Skeletal muscle cell (primary cell): ENCODE measurements around the gene METTL9.
"Not testable (repeated sequence)": the region's sequence is repeated elsewhere in the genome, so short reads cannot be mapped to it uniquely, and the experiment has no call there.

Experiments
- DNase-seq: peaks from one replicate; pipeline ENCODE4 v3.0.0-alpha.2; 2010; ENCODE audit warnings: low read depth
- H3K4me3 ChIP-seq: 2 replicates; pipeline ENCODE4 v1.5.1; 2011; ENCODE audit warnings: low read depth, mild to moderate bottlenecking, control low read depth, low read length, moderate library complexity

Gene METTL9

DNA sequence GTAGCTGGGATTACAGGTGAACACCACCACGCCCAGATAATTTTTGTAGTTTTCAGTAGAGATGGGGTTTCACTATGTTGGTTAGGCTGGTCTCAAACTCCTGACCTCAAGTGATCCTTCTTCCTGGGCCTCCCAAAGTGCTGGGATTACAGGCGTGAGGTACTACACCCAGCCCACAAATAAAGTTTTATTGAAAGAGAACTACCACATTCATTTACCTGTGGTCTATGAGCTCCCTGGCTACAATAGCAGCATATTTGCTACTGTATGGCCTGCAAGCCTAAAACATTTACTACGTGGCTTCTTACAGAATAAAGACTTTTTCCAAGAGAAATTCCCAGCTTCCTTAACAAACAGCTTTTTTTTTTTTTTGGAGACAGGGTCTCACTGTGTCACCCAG, 3.4 kb downstream of the METTL9 start:
- DNase-seq = no peak
- H3K4me3 ChIP-seq = no peak overlapping the region

DNA sequence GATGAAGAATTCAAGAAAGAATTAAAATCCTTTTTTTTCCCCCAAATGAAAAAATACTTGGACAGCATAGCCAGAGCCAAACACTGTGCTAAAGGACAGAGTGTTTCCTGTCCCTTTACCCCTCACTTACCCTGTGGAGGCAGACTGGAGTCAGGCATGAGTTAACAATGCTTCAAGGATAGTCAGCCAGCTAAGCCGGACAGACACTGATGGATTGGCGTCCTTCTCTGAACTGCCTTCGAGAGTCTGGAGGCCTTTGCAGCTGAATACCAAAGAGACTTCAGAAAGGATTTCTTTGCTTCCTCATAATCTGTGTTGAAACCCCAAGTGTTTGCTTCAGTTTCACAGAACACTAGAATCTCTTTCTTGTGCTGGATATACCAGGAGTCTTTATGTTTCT, 4.6 kb downstream of the METTL9 start:
- no peak overlapping the region for H3K4me3 ChIP-seq
- no peak for DNase-seq

DNA sequence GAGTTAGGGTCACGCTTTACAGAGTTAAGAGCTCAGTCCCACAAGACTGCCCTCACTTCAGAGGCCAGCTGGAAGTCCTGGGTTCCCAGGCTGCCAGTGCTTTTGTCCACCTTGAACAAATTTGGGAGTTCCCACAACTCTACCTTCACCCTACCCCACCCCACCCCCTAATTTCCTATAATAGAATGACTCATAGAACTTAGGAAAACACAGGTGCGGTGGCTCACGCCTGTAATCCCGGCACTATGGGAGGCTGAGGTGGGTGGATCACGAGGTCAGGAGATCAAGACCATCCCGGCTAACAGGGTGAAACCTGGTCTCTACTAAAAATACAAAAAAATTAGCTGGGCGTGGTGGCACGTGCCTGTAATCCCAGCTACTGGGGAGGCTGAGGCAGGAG, 6.5 kb downstream of the METTL9 start:
- not testable (repeated sequence) for H3K4me3 ChIP-seq, DNase-seq

DNA sequence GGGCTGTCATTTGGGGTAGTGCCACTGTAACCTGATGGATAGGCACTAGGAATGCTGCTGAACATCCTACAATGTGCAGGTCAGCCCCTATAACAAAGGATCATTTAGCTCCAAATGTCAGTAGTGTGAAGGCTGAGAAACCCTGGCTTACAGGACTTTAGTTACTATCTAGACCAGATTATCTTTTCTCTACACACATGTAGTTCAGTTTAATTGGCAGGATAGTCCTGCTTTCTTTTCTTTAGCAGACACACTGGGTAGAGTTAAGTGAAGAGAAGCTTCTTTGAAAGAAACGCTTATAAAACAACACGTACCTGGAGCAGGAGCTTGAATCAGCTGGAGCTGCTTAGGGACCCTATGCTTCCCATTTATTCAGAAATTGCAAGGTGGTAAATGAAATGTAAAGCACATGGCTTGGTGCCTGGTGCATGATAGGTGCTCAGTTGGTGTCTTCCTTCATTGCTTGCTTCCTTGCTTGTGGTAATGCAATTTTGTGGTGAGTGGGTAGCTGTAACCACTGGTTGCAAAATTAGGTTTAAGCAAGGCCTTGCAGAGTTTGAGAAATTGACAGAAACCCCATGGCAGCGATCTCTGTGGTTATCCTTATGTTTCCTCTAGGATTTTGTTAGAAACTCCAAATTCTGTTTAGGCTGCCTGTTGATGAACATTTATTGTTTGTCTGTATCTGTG, 9.4 kb downstream of the METTL9 start:
- no peak for DNase-seq
- no peak overlapping the region for H3K4me3 ChIP-seq

DNA sequence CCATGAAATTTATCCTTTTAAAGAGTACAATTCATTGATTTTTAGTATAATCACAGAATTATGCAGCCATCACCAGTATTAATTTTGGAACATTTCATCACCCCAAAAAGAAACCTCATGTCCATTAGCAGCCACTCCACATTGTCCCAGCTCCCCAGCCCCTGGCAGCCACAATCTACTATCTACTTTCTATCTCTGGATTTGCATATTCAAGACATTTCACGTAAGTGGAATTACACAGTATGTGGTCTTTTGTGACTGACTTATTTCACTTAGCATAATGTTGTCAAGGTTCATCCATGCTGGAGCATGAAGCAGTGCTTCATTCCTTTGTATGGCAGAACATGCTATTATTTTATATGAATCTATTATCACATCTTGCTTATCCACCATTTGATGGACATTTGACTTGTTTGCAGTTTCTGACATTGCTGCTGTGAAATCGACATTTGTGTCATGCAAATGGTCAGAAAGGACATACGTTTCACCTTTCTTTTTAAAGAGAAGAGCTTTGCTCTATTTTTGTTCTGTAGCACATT, 10.7 kb downstream of the METTL9 start:
- no peak overlapping the region for H3K4me3 ChIP-seq
- DNase-seq = no peak

DNA sequence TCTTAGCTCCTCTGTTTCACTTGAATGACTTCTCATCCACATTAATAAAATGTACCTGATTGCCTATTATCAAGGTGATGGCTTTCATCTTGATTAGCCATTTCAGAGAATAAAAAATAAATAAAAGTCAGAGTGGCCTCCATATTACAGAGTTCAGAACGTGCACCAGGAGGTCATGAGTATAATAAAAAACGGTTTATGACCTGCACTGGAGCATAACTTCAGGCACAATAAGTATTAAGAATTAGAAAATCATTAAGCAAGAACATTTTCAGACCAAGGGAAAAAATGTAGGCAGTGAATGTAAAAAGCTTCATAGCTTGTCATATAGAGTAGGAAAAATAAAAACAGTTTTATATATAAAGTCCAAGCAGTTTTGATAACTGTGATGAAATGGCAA, 11.4 kb downstream of the METTL9 start:
- DNase-seq = no peak
- H3K4me3 ChIP-seq = no peak overlapping the region

DNA sequence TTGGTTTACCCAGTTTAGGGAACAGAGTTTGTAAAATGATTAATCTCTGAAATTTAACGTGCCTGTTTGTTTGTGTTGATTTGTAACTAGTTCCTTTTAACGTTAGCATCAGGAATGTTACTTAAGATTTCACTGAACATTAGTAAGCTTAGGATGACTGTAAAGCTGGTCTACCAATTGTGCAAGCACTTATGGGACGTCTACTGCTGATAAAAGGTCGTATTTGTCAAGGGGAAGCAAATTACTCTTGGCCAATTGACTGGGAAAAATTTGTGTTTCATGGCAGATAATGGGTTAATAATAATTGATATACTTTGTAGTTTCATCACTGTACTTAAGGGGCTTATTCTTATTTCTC, 11.8 kb downstream of the METTL9 start:
- no peak overlapping the region for H3K4me3 ChIP-seq
- no peak for DNase-seq

DNA sequence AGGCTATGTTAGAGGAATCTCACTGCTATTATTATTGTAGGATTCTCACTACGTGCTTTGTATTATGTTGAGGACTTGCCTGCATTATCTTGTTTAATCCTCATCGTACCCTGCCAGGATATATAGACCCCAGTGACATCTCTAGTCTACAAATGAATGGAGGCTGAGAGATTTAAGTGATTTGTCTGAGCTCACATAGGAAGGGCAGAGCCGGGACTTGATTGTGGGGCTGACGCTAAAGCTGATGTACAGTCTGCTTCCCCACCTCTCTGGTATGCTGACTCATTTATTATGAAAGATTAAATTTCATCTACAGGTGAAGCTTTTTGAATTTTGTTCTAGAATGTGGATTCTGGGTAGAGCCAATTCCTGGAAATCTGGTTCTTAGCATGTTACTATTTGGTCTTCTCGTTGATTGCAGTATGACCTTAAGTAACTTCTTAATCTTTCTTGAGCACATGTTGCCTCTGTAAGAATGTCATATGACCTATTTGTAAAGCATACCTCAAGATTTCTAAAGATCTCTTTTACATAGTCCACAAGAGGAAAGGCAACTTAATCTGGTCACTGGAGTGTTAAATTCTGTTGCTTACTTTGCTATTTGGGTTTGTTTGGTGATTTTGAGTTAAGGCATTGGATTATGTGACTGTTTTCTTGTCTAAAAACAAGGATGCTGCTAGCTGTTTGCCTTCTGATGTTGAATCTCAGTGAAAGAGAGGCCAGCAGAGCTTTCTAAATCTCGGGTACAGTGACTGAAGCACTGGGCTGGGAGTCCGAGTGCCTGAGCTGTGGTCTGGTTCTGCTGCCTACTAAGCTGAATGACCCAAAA, 12.4 kb downstream of the METTL9 start:
- DNase-seq = no peak

DNA sequence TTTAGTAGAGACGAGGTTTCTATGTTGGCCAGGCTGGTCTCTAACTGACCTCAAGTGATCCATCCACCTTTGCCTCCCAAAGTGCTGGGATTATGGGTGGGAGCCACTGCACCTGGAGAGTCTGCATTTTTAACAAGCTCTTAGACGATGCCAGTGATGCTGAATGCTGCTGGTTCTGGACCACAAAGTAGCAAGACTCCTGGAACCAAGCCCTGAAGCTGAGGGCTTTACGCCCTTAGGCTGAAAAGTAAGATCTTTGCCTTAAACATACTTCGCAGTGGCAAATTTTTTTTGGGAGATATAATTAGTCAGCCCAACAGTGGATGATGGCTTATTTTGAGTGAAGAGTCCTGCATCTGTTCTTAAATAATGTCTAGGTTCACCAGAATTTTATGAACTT, 14.0 kb downstream of the METTL9 start:
- H3K4me3 ChIP-seq = no peak overlapping the region
- no peak for DNase-seq

More for the DNA sequence above, 12.4 kb downstream of the METTL9 start:
- H3K4me3 ChIP-seq = no peak overlapping the region

DNA sequence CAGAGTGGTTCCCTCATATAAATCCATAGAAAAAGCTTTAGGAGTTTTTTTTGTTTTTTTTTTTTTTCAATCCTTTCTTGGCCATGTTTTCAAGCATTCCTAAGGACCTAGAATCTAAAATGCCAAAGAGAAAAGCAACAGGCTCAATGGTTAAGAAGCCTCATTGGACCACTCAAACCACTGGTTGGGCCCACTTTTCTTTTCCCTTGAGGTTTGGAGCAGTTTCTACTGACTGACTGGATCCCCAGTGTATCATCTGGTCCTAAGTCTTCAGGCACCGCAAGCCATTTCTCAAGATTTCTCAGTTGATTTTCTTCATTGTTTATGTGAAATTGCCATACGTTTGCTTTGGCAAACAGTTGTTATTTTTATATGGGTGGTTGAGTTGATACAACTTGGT, 14.4 kb downstream of the METTL9 start:
- no peak overlapping the region for H3K4me3 ChIP-seq
- no peak for DNase-seq

DNA sequence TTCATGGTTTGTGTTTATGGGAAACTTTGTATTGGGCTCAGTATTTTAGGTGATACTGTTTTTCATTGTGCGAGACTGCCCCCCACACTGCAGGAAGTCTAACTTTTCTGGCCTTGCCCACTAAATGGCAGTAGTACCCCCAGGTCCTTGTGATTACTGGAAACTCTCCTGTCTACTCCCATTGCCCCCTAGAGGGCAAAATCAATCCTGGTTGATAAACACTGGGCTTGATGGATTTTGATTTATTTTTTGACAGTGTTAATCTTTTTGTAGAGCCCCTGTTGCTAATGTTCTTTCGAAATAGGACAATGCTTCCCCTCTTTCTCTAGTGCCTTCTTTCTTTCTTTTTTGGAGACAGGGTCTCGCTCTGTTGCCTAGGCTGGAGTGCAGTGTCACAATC, 15.5 kb downstream of the METTL9 start:
- no peak for DNase-seq
- no peak overlapping the region for H3K4me3 ChIP-seq

DNA sequence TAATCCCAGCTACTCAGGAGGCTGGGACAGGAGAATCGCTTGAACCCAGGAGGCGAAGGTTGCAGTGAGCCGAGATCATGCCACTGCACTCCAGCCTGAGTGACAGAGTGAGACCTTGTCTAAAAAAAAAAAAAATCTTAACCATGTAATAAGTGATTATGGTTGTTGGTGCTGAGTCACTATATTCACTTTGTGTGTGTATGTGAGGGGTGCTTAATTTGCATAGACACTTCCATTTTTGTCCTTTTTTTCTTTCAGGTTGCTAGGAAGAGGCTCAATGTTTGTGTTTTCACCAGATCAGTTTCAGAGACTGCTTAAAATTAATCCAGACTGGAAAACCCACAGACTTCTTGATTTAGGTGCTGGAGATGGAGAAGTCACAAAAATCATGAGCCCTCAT, 18.2 kb downstream of the METTL9 start:
- no peak for DNase-seq
- H3K4me3 ChIP-seq = no peak overlapping the region

DNA sequence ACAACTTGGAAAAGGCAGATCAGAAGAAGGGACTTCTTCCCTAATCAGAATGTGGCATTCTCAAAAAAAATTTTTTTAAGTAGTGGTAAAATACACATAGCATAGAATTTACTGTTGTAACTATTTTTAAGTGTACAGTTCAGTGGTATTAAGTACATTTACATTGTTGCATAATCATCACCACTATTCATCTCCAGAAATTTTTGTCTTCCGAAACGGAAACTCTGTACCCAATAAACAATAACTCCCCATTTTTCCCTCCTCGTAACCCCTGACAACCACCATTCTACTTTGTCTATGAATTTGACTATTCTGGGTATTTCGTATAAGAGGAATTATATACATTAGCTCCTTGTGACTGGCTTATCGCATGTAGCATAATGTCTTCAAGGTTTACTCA, 18.9 kb downstream of the METTL9 start:
- no peak overlapping the region for H3K4me3 ChIP-seq

DNA sequence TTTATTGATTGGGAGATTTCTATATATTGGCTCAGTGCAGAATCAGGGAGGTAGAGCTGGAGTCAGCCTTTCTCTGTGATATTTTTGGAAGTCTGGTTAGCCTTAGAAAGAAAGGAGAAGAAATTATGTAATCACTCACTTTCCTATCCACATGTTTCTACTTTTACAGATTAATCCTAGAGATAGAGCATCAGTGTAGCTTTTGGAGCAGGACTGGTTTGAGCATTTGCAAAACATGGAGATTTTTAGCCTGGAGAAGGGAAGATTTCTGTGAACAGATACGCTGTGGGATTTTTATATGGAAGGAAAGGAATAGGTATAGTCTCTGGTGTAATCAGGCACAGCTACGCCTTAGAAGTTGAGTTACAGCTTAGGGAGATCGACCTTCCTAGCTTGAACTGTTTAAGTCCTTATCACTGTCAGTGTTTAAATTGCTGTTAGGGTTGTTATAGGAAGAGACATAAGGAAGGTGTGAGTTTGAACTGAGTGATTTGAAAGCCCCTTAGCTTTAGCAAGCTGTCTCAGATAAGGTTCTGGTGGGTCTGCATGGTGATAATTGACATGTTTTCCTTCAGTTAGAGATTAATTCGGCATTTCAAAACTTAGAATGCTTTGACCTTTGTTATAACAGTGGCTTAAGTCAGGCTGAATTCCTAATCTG, 20.5 kb downstream of the METTL9 start:
- H3K4me3 ChIP-seq = no peak overlapping the region
- DNase-seq = no peak

More for the DNA sequence above, 18.9 kb downstream of the METTL9 start:
- no peak for DNase-seq

DNA sequence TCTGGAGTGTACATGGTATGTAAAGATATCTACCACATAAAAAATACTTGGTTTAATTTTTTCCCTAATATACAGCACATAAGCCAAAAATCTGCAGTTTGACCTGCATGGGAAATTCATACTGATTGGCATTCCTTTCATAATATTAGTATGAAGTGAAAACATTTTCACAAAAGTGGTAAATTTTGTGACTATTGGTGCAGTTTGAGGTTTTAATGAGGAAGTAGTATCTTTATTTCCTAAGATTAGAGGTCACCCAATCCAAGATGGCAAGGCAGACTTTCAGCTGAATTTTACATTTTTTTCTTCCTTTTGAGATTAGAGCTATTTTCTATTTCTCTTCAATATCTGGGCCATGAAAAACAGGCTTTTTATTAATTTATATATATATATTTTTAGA, 21.2 kb downstream of the METTL9 start:
- DNase-seq = no peak
- H3K4me3 ChIP-seq = no peak overlapping the region

DNA sequence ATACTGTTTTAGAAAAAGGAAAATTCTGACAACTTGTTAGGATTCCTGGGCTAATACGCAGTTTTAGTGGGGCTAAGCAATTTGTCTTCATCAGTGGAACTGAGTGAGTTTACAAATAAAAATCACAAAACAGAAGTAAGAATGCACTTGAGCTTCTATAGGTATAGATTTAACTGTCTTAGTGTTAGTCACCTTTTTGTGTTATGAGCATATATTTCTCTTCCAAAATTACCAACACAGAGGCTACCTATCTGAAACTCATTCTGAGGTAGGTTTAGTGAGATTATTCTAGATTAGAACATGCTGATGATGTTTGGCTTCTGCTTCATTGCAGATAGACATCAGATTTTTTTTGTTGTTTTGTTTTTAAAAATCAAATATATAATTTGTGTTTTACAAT, 23.2 kb downstream of the METTL9 start:
- no peak for DNase-seq
- H3K4me3 ChIP-seq = no peak overlapping the region

DNA sequence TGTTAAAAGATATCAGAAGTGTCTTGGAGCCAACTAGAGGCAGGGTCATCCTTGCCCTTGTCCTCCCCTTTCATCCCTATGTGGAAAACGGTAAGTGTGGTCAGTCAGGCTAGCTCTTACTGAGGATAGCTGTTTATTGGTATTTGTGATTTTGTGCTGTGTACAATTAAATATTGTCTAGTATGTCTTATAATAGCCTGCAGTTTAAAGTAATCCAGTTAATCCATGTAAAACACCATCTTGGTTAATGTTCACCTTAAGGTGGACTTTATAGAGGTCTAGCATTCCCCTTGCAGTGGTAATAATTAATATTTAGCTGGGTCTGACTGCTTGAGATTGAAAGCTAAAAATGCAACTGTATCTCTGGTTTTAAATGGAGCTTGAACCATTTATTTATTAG, 25.6 kb downstream of the METTL9 start:
- H3K4me3 ChIP-seq = no peak overlapping the region
- DNase-seq = no peak

DNA sequence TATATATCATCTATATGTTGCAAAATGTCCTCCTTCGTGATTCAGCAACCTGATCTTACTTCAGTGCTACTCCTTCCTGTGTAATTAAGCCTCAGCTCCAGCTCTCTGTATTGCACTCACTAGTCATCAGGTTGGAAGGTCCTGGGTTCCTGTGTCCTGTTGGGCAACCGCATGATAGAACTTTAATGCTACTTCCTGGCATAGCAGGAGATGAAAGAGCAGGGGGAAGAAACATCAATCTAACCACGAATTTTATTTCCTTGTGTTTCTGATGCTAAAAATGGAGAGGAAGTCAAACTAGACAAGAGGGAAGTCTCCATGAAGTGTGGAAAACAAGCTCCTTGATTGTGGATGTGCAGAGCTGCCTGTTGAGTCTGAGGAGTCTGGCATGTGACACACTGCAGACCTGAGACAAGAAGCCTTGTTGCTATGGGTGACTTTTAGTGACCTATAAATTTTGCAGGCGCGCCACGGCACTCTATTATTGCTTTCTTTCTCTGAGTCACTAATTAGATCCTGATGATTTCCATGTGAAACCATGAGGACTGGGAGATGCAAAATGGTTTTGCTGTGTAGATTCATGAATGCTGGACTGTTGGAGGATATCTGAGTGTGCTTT, 27.4 kb downstream of the METTL9 start:
- peak; percentile 93 for DNase-seq
- H3K4me3 ChIP-seq = no peak overlapping the region

DNA sequence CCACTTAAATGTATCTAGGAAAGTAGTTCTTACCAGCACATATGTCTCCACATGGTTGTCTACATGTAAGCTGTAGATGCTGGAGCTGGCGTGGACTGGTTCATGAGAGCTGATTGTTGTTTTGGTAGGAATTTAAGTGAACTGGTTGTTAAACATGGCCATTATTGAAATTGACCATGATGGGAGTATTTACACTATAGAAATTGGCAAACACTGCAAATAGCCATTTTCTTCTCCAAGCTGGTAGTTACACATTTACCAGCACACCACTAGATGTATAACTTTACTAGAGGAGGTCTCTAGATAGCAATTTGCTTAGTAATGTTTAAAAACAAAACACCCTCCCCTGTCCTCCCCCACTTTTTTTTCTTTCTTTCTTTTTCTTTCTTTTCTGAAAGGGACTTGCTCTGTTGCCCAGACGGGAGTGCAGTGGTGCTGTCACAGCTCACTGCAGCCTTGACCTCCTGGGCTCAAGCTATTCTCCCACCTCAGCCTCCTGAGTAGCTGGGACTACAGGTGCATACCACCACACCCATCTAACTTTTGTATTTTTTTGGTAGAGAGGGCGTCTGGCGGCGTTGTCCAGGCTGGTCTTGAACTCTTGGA, 28.8 kb downstream of the METTL9 start:
- DNase-seq = no peak
- no peak overlapping the region for H3K4me3 ChIP-seq

DNA sequence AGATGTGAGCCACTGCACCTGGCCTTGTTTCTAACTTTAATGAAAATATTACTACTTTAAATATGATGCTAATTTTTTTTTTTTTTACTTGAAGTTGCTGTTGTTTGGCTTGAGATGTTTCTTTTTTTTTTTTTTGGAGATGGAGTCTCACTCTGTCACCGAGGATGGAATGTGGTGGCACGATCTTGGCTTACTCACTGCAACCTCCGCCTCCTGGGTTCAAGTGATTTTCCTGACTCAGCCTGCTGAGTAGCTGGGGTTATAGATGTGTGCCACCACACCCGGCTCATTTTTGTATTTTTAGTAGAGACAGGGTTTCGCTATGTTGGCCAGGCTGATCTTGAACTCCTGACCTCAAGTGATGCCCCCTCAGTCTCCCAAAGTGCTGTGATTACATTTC, 29.4 kb downstream of the METTL9 start:
- no peak overlapping the region for H3K4me3 ChIP-seq
- no peak for DNase-seq
